Stimulated activated CD4-positive, alpha-beta T cell treated with anti-CD3 and anti-CD28 coated beads, Interleukin-1b, Interleukin-23, amount 100 ng/mL, for 4 hours (primary cell): ENCODE results near the gene DNAH17.

Experiments
- DNase-seq, 2 donors: peaks; one replicate each; pipeline ENCODE4 v3.0.0-alpha.2; 2020; ENCODE audit warnings: low read depth in 2 of 2

DNAH17 gene

DNA sequence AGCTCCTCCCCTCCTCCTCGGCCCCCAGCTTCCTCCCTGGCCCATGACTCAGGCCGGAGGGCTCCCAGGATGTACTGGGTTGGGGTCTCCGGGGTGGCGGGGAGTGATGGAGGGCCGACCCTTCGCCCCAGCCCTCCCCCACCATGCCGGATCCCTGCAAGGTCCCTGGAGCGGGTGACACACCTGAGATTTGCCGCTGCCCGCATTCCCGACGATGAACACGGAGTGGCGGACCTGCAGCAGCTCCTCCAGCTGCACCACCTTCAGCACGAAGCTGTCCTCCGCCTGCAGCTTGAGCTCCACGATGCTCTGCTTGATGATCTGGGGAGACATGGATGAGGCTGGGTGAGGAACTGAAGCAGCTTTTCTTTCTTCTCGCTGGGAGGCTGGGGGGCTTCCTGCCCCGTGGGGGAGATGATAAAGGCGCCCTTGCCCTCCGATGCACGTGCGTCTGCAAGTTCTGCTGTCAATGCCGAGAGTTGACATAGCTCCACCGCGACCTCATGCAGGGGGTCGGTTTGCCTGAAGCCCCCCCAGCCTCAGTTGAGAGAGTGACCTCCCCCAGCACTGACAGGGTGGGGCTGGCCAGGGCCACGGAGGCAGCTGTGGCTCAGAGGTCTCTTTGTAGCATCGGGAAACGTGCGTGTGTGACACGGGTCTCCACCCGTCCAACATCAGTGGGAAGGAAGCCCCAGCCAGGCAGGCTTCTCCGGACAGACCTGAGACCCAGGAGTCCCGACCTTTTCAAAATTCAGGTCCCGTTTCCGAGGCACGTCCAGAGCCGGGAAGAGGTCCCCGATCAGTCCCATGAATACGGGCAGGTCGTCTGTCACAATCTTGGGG, 83.1 kb downstream of the DNAH17 start:
- no peak for DNase-seq

DNA sequence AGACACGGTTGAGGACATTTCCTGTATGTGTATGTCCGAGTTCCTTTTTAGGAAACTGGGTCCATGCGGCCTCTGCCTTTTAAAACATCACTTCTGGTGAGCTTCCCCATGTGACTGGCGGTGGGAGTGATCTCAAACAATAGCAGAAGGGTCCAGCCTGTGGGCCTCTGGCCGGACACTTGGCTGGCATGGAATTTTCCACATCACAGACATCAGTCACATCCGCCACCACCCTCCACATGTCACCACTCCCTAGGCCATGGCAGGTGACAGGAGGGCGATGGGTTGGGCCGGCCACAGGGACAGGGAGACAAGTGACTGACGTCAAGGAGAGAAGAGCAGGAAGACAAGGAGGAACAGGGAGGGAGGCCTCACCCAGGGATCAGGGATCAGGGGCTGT, 83.7 kb downstream of the DNAH17 start:
- DNase-seq, result no peak

DNA sequence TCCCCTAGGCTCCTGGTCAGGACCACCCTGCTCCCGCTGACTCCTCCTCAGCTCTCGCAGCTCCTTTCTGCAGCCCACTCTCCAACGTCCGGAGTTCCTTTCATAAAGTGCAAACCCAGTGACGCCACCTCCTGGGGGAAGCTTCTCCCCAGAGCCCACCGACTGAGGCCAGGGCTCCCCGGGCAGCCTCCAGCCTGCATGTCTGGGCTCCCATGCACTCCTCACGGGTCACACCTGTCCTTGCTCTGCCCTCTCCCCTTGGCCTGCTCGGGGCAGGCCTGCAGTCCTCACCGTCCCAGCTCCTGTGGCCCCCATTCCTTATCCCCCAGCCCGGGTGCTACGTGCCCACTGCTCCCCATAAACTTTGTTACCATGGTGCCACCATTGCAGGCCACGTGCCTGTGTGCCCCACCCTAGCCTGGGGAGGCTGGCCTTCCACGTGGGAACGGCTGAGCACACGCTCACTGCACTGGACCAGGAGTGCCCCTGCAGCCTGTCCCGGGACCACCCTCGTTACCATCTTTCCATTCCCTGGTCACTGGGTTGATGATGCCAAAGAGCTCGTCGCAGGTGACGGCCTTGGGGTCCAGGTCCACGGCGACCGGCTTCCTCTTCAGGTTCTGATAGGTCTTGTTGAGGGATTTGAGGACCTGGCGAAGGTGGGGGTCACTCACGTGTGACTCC, 84.9 kb downstream of the DNAH17 start:
- DNase-seq, result no peak

DNA sequence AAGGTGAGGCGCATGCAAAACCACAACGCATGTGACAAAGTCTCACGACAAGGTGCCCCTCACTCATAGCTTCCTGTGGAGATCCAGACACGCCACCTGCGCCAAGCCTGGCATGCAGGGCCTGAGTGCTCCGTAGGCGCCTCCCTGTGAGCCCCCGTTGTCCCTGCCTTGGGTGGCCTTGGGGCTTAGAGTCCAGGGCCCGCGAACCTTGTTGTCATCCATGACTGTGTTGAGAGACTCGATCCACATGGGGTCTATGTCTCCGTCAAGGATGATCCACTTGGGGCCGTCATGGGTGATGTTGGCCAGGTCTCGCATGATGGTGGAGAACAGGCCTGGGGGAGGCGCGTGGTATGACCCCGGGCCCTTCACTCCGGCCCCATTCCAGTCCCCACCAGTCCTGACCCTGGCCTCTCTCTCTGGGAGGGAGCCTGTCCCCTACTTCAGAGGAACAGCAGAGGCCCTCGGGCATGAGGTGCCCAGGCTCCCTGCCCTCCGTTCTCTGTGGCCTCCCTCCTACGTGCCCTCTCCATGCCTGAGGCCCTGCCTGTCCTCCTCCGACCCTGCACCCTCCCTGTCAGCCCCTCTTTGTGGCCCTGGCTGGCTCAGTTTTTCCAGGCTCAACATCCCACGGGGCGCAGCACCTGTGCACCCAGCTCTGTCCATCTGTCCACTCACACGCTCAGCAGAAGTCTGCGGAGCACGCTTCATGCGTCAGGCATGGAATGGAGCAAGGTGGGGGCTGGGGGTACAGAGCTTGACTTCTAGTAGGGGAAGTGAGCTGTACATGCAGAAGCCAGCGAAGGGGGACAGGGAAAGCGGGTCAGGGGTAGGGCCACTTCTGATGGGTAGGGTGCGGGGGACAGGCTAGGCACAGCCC, 85.7 kb downstream of the DNAH17 start:
- no peak for DNase-seq

DNA sequence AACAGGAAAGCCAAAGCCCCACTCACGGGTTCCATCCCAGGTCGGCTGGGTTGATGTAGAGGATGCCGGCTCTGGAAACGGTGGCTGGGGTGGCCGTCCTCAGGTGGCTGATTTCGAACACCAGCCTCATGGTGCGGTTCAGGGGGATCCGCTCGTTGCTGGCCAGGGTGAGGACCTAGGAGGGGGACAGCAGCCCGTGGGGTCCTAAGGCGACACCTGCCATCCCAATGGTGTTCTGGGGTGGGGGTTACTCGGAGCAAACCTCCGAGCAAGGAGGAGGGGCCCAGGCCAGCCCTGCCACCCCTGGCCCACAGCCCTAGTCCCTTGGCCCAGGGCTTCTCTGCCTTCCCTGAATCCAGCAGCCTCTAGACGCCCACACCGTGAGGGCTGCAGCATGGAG, 86.5 kb downstream of the DNAH17 start:
- no peak for DNase-seq

DNA sequence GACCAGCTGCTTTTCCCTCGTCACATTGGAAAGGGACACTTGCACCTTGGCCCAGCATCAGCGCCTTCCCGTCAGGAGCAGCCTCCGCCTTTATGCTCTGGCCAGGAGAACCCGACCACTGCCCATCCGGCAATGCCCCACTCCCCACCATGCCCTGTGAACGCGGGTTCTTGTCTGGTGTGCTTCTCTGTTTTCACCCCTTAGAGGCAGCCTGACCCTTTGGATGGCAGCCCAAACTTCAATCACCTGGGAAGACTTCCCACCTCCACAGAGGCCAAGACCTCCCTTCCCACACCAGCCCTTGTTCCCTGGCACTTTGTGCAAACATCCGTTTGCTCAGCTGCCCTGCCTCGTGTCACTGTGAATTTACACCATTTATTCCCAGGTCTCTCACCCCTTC, 87.0 kb downstream of the DNAH17 start:
- DNase-seq, result no peak

DNA sequence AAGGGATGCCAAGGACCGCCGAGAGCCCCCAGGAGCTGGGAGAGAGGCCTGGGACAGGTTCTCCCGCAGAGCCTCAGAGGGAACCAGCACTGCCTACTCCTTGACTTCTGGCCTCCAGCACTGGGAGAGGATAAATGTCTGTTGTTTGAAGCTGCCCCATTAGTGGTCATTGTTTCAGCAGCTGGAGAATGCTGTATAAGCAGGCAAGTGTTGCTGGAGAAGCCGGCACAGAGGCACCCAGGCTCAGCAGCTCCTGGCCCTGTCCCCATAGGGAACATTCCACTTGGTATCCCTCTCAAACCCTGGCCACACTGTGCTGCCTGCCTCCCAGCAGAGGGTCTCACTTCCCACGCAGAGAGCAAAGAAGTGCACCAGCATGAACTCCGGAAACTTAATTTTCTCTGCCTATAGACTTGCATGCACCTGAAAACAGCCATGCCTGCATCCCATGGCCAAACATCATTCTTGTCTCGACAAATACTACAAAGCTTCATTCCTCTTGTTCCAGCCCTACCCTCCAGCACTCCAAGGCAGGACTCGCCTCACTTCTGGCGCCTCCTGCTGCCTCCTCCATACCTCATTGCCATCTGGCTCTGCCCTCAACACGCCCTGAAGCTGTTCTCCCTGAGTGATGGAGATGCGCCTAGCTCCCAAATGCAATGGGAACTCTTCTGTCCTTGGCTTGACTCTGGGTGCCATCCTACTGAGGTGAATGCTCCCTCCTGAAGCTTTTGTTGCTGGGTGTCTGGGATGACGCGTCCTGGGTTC, 88.1 kb downstream of the DNAH17 start:
- no peak for DNase-seq

DNA sequence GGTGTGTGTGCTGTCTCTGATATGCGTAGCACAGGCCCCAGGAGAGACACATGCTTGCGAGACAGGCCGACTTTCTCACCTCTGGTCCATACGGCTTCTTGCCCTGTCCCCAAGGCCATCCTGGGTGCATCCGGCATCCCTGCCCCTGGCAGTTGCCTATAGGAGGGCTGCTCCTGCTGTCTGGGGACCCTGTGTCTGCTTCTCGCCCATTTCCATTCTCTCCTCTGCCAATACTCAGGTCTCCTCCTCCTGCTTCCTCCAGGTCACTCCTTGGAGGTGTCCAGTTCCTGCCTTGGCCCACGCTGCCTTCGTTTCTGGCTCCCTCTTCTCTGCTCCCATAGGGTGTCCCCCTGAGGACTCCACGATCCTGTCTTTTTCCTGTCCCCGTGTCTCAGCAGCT, 89.0 kb downstream of the DNAH17 start:
- DNase-seq, result no peak

DNA sequence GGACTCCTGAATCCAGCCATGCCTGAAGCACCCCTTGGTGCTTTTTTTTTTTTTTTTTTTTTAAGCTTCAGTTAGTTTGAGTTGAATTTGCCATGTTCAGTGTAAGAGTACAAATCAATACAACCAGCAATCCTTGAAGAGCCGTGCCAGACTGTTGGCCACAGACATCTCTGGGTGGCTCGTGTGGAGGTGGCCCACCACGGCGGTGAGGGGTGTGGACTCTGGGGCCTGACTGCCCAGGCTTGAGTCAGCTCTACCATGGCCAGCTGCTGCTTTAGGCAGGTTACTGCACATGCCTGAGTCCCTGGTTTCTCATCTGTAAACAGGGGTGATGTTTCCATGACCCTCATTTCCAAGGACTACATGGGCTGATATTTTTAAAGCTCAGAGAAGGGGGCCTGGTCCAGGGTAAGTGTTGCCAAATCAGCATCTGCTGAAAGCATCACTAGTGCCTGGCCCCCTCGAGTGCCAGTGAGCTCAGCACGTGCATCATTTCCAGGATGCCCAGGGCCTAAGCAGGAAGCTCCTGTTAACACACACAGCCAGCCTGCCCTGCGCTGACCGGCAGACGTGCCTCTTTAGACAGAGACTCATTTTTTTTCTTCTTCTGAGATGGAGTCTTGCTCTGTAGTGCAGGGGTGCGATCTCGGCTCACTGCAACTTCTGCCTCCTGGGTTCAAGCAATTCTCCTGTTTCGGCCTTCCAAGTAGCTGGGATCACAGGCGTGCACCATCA, 90.1 kb downstream of the DNAH17 start:
- DNase-seq, result no peak

DNA sequence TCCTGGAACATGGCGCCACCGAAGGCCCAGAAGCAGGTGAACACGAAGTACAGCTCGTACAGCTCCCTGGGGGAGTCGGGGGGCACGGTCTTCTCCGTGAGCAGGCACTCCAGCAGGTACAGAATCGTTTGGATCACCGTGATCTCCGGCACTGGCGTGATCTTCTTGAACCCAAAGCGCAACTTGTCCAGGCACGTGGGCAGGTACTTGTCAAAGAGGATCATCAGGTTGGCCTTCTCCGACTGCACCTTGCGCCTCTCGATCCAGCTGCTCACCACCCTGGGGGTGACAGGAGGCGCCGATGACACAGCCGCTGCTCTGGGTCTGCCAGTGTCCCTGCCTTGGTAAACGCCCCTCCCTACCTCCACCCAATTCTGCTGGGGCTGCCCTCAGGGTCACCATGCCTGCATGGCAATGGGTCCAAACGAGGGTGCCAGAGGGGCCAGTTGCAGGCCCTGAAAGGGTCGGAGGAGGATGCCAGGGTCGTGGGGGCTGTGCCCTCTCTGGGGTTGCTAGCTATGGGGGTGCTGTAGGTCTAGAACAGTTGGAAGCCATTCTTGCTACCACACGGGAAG, 90.9 kb downstream of the DNAH17 start:
- DNase-seq, result no peak

DNA sequence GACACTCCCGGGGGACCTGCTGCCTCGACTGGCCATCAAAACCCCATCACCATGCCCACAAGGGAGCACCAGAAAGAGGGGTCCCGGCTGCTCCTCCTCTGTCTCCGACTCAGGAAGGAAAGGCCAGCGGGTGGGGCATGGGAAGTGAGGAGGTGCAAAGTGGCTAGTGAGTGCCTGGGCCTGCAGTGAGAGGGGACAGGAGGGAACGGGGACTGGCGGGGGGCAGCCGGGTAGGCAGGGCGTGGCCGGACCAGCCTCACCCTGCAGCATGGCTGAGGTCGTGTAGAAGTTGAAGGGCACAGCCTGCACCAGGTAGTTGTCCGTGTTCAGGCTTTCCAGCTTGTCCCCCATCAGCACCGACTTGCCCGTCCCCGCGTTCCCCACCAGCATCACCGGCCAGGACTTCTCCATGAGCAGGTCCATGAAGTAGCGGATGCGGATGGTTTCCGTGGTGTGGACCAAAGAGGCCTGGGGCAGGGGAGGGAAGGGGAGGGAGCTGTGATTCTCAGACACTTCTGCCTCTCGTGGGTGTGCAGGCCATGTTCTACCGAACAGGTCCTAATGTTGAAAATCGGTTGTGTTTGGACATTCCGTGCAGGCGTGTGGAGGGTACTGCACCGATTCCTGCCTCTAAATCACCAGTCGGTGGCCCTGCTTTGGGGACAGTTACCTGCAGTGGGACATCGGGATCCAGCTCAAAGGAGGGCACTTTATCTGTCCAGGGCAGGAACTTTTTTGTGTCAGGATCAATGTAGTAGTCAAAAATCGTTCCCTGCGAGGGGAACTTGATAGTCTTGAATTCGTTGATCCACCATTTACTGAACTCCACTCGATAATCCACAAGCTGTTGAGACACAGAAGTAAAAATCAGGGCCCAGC, 91.7 kb downstream of the DNAH17 start:
- no peak for DNase-seq

DNA sequence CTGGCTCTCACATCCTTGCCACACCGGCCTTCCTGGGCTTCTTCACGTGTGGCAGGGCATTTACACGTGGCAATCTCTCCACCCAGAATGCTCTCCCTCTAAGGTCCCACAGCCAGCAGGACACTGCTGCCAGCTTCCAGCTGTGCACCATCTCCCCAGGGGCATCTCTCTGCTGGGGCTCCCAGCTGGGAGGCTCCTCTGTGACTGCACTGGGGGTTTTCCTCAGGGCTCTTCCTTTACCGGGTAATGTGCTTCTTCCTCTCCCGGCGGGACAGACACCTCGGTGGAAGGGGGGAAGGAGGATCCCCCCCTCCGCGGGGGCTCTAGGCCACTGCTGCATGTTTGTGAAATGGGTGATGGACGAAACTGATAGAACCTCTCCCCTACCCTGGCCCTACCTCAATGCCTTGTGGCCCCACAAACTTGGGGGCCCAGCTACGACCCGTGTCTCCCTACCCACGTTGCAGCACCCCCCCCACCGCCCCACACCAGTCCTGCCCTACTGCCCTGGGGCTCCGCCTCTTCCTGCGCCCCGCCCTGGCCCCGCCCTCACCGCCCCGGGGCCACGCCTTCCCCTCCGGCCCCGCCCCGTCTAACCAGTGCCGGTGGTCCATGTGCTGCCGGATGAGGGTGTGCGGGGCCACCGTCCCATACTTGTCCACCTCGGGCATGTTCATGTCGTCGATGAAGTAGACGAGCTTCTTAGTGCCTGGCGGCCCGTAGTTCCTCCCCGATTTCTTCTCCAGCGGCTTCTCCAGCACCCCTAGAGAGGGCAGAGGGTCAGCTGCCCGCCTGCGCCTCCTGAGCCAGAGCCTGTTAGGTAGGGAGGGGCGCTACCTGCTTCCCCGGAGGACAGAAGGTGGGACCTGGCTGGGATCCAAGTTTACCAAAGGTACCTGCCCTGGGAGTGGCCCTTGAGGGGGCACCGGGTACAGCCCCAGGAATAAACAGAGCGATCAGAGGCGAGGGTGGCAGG, 92.6 kb downstream of the DNAH17 start:
- DNase-seq, result peak; percentile 61 to 63

DNA sequence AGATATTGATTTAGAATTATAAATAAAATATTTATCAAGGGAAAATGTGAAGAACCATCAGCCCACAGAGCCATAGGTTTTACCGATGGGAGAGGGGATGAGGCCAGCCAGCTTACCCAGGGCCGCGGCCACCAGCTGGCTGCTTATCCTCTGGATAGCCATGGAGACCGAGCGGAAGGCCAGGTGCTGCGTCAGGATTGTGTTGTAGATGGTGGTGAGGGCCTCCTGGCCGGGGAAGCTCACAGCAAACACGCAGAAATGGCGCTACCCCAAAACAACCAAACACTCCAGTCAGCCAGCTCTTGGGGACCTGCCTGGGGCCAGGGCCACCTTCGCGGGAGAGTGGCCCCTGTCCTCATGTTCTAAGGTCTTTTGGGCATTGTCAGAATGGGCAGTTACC, 97.8 kb downstream of the DNAH17 start:
- DNase-seq, result no peak

DNA sequence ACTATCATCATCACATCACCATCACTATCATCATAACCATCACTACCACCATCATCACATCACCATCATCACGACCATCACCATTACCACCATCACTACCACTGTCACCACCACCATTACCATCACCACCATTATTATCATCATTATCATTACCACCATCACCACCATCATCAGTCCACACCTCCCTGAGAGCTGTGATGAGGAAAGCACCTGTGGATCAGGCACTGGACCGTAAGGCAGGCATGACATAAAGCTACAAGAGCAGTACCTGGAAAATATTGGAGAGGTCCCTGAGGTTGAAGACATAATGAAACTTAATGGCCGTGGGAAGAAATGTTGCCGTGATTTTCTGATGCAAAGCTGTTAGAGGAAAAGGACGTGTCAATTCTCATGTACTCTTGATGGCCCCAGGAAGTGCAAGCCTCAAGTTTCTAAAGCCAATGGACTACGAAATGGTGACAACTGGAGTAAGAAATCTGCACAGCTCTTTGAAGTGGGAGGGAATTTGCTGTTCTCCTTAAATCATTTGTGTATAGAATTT, 98.4 kb downstream of the DNAH17 start:
- no peak for DNase-seq

DNA sequence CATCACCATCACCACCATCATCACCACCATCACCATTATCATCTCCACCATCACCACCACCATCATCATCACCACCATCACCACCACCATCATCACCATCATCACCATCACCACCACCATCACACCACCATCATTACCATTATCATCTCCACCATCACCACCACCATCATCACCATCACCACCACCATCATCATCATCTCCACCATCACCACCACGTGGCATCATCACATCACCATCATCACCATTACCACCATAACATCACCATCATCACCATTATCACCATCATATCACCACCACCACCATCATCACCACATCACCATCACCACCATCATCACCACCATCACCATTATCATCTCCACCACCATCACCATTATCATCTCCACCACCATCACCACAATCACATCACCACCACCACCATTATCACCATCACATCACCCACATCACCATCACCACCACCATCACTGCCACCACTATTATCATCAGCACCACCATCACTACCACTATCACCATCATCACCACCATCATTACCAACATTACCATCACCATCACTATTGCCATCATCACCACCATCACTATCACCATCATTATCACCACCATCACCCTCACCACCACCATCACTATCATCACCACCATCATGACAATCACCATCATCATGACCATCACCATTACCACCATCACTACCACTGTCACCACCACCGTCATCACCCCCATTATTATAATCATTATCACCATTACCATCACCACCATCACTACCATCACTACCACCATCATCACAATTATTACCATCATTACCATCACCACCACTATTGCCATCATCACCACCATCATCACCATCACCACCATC, 99.1 kb downstream of the DNAH17 start:
- no peak for DNase-seq

DNA sequence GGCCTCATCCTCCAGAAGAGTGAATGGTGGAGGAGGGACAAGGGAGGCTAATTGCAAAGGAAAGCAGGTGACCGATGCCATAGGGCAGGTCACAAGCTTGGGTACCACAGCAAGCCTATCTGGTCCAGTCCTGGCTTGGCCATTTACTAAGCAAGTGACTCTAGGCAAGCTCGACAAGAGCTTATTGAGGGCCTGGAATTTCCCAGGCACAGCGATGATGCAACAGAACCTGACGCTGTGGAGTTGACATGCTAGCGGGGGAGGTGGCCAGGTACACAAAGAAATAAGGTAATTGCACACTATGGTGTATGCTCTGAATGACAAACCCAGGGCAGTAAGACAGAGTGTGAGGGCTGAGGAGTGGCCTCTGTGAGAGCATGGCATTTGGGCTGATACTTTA, 100.2 kb downstream of the DNAH17 start:
- no peak for DNase-seq

DNA sequence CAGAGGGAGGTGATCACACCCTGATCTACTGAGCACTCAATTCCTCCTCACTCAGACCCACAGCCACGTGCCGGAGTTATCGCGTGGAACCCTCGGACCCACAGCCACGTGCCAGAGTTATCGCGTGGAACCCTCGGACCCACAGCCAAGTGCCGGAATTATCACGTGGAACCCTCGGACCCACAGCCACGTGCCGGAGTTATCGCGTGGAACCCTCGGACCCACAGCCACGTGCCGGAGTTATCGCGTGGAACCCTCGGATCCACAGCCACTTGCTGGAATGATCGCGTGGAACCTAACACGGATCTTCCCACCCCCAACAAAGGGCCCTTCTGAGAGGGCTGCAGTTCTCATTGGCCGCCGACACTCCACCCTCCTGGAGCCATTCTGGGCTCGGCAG, 101.0 kb downstream of the DNAH17 start:
- DNase-seq, result no peak
